A673 (cell line): ENCODE measurements around the gene GNG4. TPM values are rescaled to one million over a fixed set of nuclear protein-coding genes. Genes with fewer than 3 reads are reported as not detected.

Experiments used
- BruUV-seq: library from RNA; stranded (reverse); fragments of 400-500 nt; replicated peaks from 2 replicates; lab custom pipeline; 2021; lab: Mats Ljungman, UMichigan
- CTCF ChIA-PET: fragments of 300-600 bp; sonication (Branson Sonifier 250); formaldehyde crosslinking; loops from one replicate; lab custom pipeline; 2022; ENCODE audit warnings: antibody characterized with exemption; lab: Charles Lee
- POLR2A ChIA-PET: fragments of 300-600 bp; sonication (Branson Sonifier 250); formaldehyde crosslinking; loops from one replicate; lab custom pipeline; 2022; ENCODE audit warnings: antibody characterized with exemption; ENCODE audit not compliant: low non-redundant PET; lab: Charles Lee
- DNase-seq: peaks from one replicate; pipeline ENCODE4 v3.0.0-alpha.2; 2015; ENCODE audit warnings: low spot score
- H3K27ac ChIP-seq: fragments of 200-600 bp; sonication (generic); 2 replicates; pipeline ENCODE4 v1.5.1; 2016; ENCODE audit warnings: mixed run types, low read depth, mild to moderate bottlenecking, mixed read lengths, antibody characterized with exemption, low read length; ENCODE audit not compliant: poor library complexity, severe bottlenecking
- H3K27me3 ChIP-seq: fragments of 200-600 bp; sonication (generic); replicated peaks from 2 replicates; pipeline ENCODE4 v1.6.1; 2017; ENCODE audit warnings: mixed run types, low read depth, mild to moderate bottlenecking, mixed read lengths, antibody characterized with exemption, low read length; ENCODE audit not compliant: insufficient read depth, poor library complexity
- H3K36me3 ChIP-seq: fragments of 200-600 bp; sonication (generic); 2 replicates; pipeline ENCODE4 v1.6.1; 2016; ENCODE audit warnings: mixed run types, mild to moderate bottlenecking, mixed read lengths, antibody characterized with exemption, low read length; ENCODE audit not compliant: insufficient read depth, poor library complexity, severe bottlenecking
- H3K4me1 ChIP-seq: fragments of 200-600 bp; sonication (generic); 2 replicates; pipeline ENCODE4 v1.6.1; 2017; ENCODE audit warnings: mixed run types, mild to moderate bottlenecking, mixed read lengths, antibody characterized with exemption, low read length; ENCODE audit not compliant: insufficient read depth, poor library complexity, severe bottlenecking
- H3K4me3 ChIP-seq: fragments of 200-600 bp; sonication (generic); 2 replicates; pipeline ENCODE4 v1.5.1; 2016; ENCODE audit warnings: low read depth, mixed run types, mild to moderate bottlenecking, mixed read lengths, low read length; ENCODE audit not compliant: poor library complexity, severe bottlenecking
- H3K9me3 ChIP-seq: fragments of 200-600 bp; sonication (generic); 2 replicates; pipeline ENCODE4 v1.6.1; 2016; ENCODE audit warnings: mixed run types, low read depth, mild to moderate bottlenecking, mixed read lengths, antibody characterized with exemption, low read length; ENCODE audit not compliant: poor library complexity, severe bottlenecking
- CTCF ChIP-seq: fragments of 300-800, 200-600 bp; sonication (generic); conservative IDR thresholded peaks from 2 replicates; pipeline ENCODE4 v1.5.1; 2017; ENCODE audit warnings: low read depth, mild to moderate bottlenecking, antibody characterized with exemption, low read length, moderate library complexity, mixed read lengths
- EZH2 ChIP-seq: fragments of 200-600 bp; sonication (generic); IDR thresholded peaks from 2 replicates; pipeline ENCODE4 v1.6.1; 2017; ENCODE audit warnings: borderline replicate concordance, low read depth, mild to moderate bottlenecking, mixed read lengths, antibody characterized with exemption, low read length; ENCODE audit not compliant: poor library complexity, severe bottlenecking
- intact Hi-C: fragments of 100-400 bp; cut with micrococcal nuclease; formaldehyde crosslinking; loops from one replicate; pipeline ENCODE4 v1.10.0; 2022; ENCODE audit not compliant: unreplicated experiment
- total RNA-seq: library from RNA; stranded (reverse); gene quantifications from 2 replicates; pipeline ENCODE4 v1.2.3, GENCODE V29; 2021

GNG4 gene
- total RNA-seq, 1 experiment from 2014 or later: 11.0 TPM

GRCh38 chr1:235679644-235680043 lies 30.1 kb upstream of the GNG4 start:
- intact Hi-C loops: no loop called here
- ChIA-PET CTCF (no interaction called here), POLR2A (no interaction called here)
- DNase-seq: no peak
- no peaks in the 10 kb centered on the region for H3K36me3 ChIP-seq
- no peaks in the 10 kb centered on the region for H3K27me3 ChIP-seq
- H3K27ac ChIP-seq: no peak overlapping the region
- no peak overlapping the region for H3K4me3 ChIP-seq
- TF ChIP-seq EZH2 (no peak), CTCF (no peak)
- H3K4me1 ChIP-seq: no peaks in the 10 kb centered on the region
- no TSS peak for BruUV-seq
- H3K9me3 ChIP-seq: no peaks in the 10 kb centered on the region

GRCh38 chr1:235679005-235679404 lies 29.4 kb upstream of the GNG4 start:
- Histone ChIP-seq H3K4me1 (no peaks in the 10 kb centered on the region), H3K27me3 (no peaks in the 10 kb centered on the region), H3K36me3 (no peaks in the 10 kb centered on the region), H3K27ac (no peak overlapping the region), H3K9me3 (no peaks in the 10 kb centered on the region), H3K4me3 (no peak overlapping the region)
- TF ChIP-seq EZH2 (no peak), CTCF (no peak)
- no TSS peak for BruUV-seq
- intact Hi-C loops: no loop called here
- DNase-seq: no peak
- ChIA-PET POLR2A (no interaction called here), CTCF (no interaction called here)

- BruUV-seq: no TSS peak
- TF ChIP-seq EZH2 (no peak), CTCF (no peak)
- intact Hi-C loops: no loop called here
- Histone ChIP-seq H3K36me3 (no peaks in the 10 kb centered on the region), H3K27ac (no peak overlapping the region), H3K9me3 (peaks cover 5% of the 10 kb centered on the region), H3K4me1 (no peaks in the 10 kb centered on the region), H3K4me3 (no peak overlapping the region), H3K27me3 (no peaks in the 10 kb centered on the region)
- ChIA-PET POLR2A (no interaction called here), CTCF (no interaction called here)
- no peak for DNase-seq
Measured at GRCh38 chr1:235675152-235675890, 25.7 kb upstream of the GNG4 start.
